Type B pancreatic cell (in vitro differentiated cells): ENCODE measurements around the gene PPP2R2B. TPM values are rescaled to one million over a fixed set of nuclear protein-coding genes. Genes with fewer than 3 reads are reported as not detected.
A peak's percentile ranks its signal among the peaks of the same experiment; 100 is the strongest.

Experiments used
- DNase-seq: peaks from one replicate; pipeline ENCODE4 v3.0.0; 2021; ENCODE audit warnings: mixed read lengths; ENCODE audit not compliant: unreplicated experiment; ENCODE audit errors: extremely low spot score
- H3K27ac Mint-ChIP-seq: 2 replicates; pipeline ENCODE4 v1.8.0; 2021; ENCODE audit warnings: mild to moderate bottlenecking, mixed read lengths
- H3K27me3 Mint-ChIP-seq: 2 replicates; pipeline ENCODE4 v1.8.0; 2021; ENCODE audit warnings: mixed read lengths
- H3K36me3 Mint-ChIP-seq: 2 replicates; pipeline ENCODE4 v1.8.0; 2021; ENCODE audit warnings: mixed read lengths
- H3K4me1 Mint-ChIP-seq: one replicate; pipeline ENCODE4 v1.8.0; 2021; ENCODE audit warnings: mixed read lengths; ENCODE audit not compliant: unreplicated experiment
- H3K4me3 Mint-ChIP-seq: 2 replicates; pipeline ENCODE4 v1.8.0; 2021; ENCODE audit warnings: mild to moderate bottlenecking, mixed read lengths
- H3K9me3 Mint-ChIP-seq: 2 replicates; pipeline ENCODE4 v1.8.0; 2021; ENCODE audit warnings: mixed read lengths
- CTCF ChIP-seq: fragments of 200-600 bp; sonication (generic); conservative IDR thresholded peaks from 2 replicates; pipeline ENCODE4 v1.5.0; 2021; ENCODE audit warnings: antibody characterized with exemption, mild to moderate bottlenecking
- long read RNA-seq: library from polyadenylated mRNA; unstranded; transcript quantifications from one replicate; pipeline ENCODE4 v2.0.0, GENCODE V29; 2020
- total RNA-seq: library from RNA; stranded (reverse); gene quantifications from 2 replicates; pipeline ENCODE4 v1.2.1, GENCODE V29; 2021; ENCODE audit warnings: low replicate concordance

The PPP2R2B gene
- total RNA-seq: 18.4 and 29.1 TPM in 2 replicates
- long read RNA-seq, full-length matches to known transcripts: 49 of 70 reads
- long read RNA-seq, partial matches to known transcripts: 4 of 70 reads
- long read RNA-seq, other reads (novel, unspliced or antisense): 17 of 70 reads

DNA sequence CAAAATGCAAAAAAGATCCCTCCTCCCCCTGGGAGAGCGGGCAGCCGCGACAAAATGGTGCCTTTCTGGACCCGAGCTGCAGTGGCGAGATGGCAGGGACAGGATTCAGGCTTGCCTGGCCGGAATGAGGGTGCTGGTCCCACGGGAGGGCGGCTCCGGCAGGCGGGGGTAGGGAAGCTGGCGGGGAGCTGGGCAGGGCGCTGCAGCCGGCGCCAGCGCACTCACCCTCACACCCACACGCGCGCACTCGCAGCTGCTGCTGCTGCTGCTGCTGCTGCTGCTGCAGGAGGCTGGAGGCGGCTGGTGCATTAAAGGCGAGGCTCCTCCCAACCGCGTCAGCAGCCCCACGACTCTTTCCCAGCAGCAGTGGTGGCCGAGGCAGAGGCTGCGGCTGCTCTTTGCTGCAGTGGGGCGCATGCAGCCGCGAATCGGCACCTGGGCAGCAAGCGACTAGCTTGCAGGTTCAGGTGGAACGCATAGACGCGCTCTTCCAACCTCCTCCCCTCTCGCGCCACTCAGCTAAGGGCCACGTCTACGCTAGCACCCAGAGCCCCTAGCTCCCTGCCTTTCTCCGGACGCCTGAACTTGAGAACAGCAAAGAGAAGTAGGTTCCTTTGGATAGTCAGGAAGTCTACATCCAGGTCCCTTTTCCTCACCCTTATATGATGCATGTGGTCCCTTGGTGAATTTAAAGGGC is at the start of gene PPP2R2B:
TSS of gene PPP2R2B (minus strand) at position 282 of the 697 bp plus-strand sequence.
- Mint-ChIP-seq H3K27me3 (peaks cover 49% of the 10 kb centered on the region), H3K4me1 (peaks cover 15% of the 10 kb centered on the region), H3K4me3 (peak within 1 kb of the TSS; percentile 94), H3K27ac (peak within 1 kb of the TSS; percentile 66), H3K9me3 (no peaks in the 10 kb centered on the region), H3K36me3 (peaks cover 5% of the 10 kb centered on the region)
- no peak for TF ChIP-seq CTCF
- peak; percentile 77 for DNase-seq

DNA sequence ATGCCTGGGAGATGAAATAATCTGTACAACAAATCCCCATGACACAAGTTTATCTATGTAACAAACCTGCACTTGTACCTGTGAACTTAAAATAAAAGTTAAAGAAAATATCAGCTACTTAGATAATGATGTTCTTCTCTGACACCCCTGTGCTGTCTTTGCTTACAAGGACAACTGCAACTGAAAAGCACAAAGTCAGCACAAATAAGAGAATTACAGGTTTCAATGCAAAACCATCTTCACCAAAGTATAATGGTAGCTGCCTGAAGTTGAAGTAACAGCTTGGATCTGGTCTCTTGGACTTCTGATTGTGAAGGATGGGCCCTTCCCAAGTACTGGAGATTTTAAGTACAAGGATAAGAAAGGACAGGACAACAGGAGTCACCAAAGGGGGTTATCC is 45.6 kb upstream of the PPP2R2B start:
- Mint-ChIP-seq H3K4me3 (no peak overlapping the region), H3K36me3 (no peaks in the 10 kb centered on the region), H3K27me3 (peaks cover 20% of the 10 kb centered on the region), H3K4me1 (peaks cover 15% of the 10 kb centered on the region), H3K9me3 (no peaks in the 10 kb centered on the region), H3K27ac (no peak overlapping the region)
- no peak for TF ChIP-seq CTCF
- DNase-seq: no peak

DNA sequence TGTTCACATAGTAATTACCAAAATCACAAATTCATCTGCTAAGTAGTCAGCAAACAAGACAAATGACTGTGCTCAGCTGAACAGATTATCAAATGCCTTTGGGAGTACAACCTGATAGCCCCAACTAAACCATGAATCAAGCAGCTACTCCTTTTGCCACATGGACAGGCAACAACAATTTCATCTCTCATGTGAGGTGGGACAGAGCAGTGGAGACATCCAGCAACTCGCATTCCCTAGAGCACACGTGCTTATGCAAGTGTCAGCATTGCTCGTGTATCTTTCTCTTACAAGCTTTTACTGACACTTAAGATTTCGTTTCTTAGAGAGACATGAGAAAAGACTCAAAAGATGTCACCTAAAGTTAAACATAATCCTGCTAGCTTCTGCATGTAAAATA is 42.7 kb upstream of the PPP2R2B start:
- DNase-seq: no peak
- no peaks in the 10 kb centered on the region for H3K36me3 Mint-ChIP-seq

GRCh38 chr5:146920351-146920881 is 41.9 kb upstream of the PPP2R2B start:
- no peak for TF ChIP-seq CTCF
- H3K4me3 Mint-ChIP-seq: no peak overlapping the region
- no peak for DNase-seq
- H3K36me3 Mint-ChIP-seq: no peaks in the 10 kb centered on the region
- no peak overlapping the region for H3K27ac Mint-ChIP-seq
- peaks cover 27% of the 10 kb centered on the region for H3K4me1 Mint-ChIP-seq
- H3K9me3 Mint-ChIP-seq: no peaks in the 10 kb centered on the region
- H3K27me3 Mint-ChIP-seq: peaks cover 16% of the 10 kb centered on the region

More for the DNA sequence above, 42.7 kb upstream of the PPP2R2B start:
- peaks cover 16% of the 10 kb centered on the region for H3K27me3 Mint-ChIP-seq
- peaks cover 27% of the 10 kb centered on the region for H3K4me1 Mint-ChIP-seq
- H3K4me3 Mint-ChIP-seq: peak overlapping the region; percentile 10
- no peak overlapping the region for H3K27ac Mint-ChIP-seq
- H3K9me3 Mint-ChIP-seq: no peaks in the 10 kb centered on the region
- TF ChIP-seq CTCF: no peak

GRCh38 chr5:146919304-146919703 is 40.7 kb upstream of the PPP2R2B start:
- Mint-ChIP-seq H3K27me3 (peaks cover 16% of the 10 kb centered on the region), H3K27ac (peak overlapping the region; percentile 33), H3K9me3 (no peaks in the 10 kb centered on the region), H3K4me3 (no peak overlapping the region), H3K4me1 (peaks cover 27% of the 10 kb centered on the region), H3K36me3 (no peaks in the 10 kb centered on the region)
- DNase-seq: no peak
- no peak for TF ChIP-seq CTCF
